ENCODE results near the gene INPP5A. TPM values are rescaled to one million over a fixed set of nuclear protein-coding genes. Genes with fewer than 3 reads are reported as not detected.

The INPP5A gene
- total and polyA plus RNA-seq, 10 of the 15 experiments (the other 5 are each of a cell fraction or from before 2014, with no cell fraction given), result 0.52 to 15.0 (median 6.3) TPM

DNA sequence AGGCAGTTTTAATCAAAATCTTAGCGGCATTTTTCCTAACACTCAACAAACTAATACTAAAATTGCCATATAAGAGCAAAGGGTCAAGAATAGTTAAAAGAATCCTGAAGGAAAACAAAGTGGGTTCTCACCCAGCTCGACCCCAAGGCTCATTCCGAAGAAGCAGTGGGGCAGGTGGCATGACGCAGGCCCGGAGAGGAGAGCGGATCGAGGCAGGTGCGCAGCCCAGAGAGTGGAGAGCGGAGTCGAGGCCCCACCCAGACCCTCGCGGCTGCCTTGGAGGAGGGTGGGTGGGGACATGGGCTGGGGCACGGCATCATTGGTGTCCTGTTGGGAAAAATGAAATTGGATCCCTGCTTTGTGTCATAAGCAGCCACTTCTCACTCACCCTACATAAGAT is 109.8 kb downstream of the INPP5A start:
- ChIA-PET SMC1A (ENCODE audit: uncharacterized antibody, unreplicated experiment) (no interaction called here), POLR2A (no interaction called here), CTCF (interaction anchor here (1.3 kb wide), 1 partner anchor 9 kb away, joined by 3 read pairs; no protein-coding TSS in a partner anchor), RAD21 (ENCODE audit: unreplicated experiment) (no interaction called here)
- Histone ChIP-seq H3K36me3 (ENCODE audit: control insufficient read depth in 2 of 2, insufficient read depth in 2 of 2, low read length in 1 of 2) (peaks cover 0 to 2% of the 10 kb centered on the region in 2 experiments; a peak in 2 of 4 replicates), H3K27me3 (replicated peaks in 1 of 2; ENCODE audit: control insufficient read depth in 2 of 2, insufficient read depth in 2 of 2, low read length in 1 of 2) (no peaks in the 10 kb centered on the region), H3K9me3 (replicated peaks; ENCODE audit: control insufficient read depth, insufficient read depth, low read length) (no peaks in the 10 kb centered on the region), H4K20me1 (ENCODE audit: control insufficient read depth, insufficient read depth) (no peaks in the 10 kb centered on the region), H3K4me2 (ENCODE audit: control insufficient read depth, insufficient read depth) (no peak overlapping the region), H3K27ac (ENCODE audit: control insufficient read depth, insufficient read depth) (no peak overlapping the region), H3K9ac (ENCODE audit: control insufficient read depth, insufficient read depth, low read length) (no peak overlapping the region), H2AFZ (ENCODE audit: control insufficient read depth, low read depth, low read length) (no peak overlapping the region), H3K79me2 (ENCODE audit: control insufficient read depth, insufficient read depth, low read length) (no peaks in the 10 kb centered on the region), H3K4me1 (ENCODE audit: control insufficient read depth, insufficient read depth, low read length) (no peaks in the 10 kb centered on the region), H3K4me3 (no peak overlapping the region)
- ATAC-seq, result no peak
- intact Hi-C loops (cut with micrococcal nuclease; ENCODE audit: unreplicated experiment) (no loop called here), in situ Hi-C loops (cut with MboI) (no loop called here)
- WGBS (ENCODE audit: insufficient coverage, insufficient replicate concordance, low lambda C conversion rate, missing lambda C conversion rate), result 86% methylated on average over 13 of the region's 13 CpGs
- no peak for DNase-seq (ENCODE audit: low read depth, low spot score)
- BruUV-seq (replicated peaks), result no TSS peak
- FAIRE-seq, result no peak
- TF ChIP-seq SMARCA5 (IDR thresholded peaks at IDR 0.05) (no peak), GATAD2B (conservative IDR thresholded peaks at IDR 0.05; ENCODE audit: low read depth) (no peak), ZBTB11 (CRISPR knock-in tag; IDR thresholded peaks at IDR 0.05) (no peak), NR2F1 (conservative IDR thresholded peaks at IDR 0.05) (no peak), NKRF (conservative IDR thresholded peaks at IDR 0.05) (no peak), CHD2 (IDR thresholded peaks at IDR 0.05; ENCODE audit: borderline replicate concordance, low read depth, low read length) (no peak), TCF7 (IDR thresholded peaks at IDR 0.05; ENCODE audit: borderline replicate concordance) (no peak), BCL11A (IDR thresholded peaks at IDR 0.05; ENCODE audit: low read depth, low read length) (no peak), E4F1 (IDR thresholded peaks at IDR 0.05; ENCODE audit: borderline replicate concordance, partially characterized antibody) (no peak), TAF1 (IDR thresholded peaks at IDR 0.05; ENCODE audit: borderline replicate concordance, low read depth, low read length) (no peak), ZNF592 (IDR thresholded peaks at IDR 0.05) (no peak), YY1 (IDR thresholded peaks at IDR 0.05; ENCODE audit: low read depth, low read length) (no peak), SRF (IDR thresholded peaks at IDR 0.05; ENCODE audit: low read depth in 2 of 2, low read length in 2 of 2) (no peak), ZNF622 (IDR thresholded peaks at IDR 0.05) (no peak)

Data from GM12878 (cell line).